ENCODE measurements around the gene NAV2. TPM values are rescaled to one million over a fixed set of nuclear protein-coding genes. Genes with fewer than 3 reads are reported as not detected.

Gene NAV2
- total RNA-seq, 1 donor from 2014 or later: 17.0 TPM

- no peak for ATAC-seq
Observed at GRCh38 chr11:19687392-19687791, 25.2 kb upstream of the NAV2 start.

GRCh38 chr11:19689281-19690000, 23.2 kb upstream of the NAV2 start:
- ATAC-seq: no peak

GRCh38 chr11:19690885-19691284, 21.8 kb upstream of the NAV2 start:
- peak; percentile 50 for ATAC-seq

- no peak for ATAC-seq
Observed at GRCh38 chr11:19691815-19692500, 20.7 kb upstream of the NAV2 start.

GRCh38 chr11:19693146-19693545, 19.5 kb upstream of the NAV2 start:
- ATAC-seq: no peak

- no peak for ATAC-seq
Observed at GRCh38 chr11:19694796-19695345, 17.8 kb upstream of the NAV2 start.

- no peak for ATAC-seq
Observed at GRCh38 chr11:19696073-19696472, 16.6 kb upstream of the NAV2 start.

GRCh38 chr11:19696904-19697303, 15.7 kb upstream of the NAV2 start:
- ATAC-seq: no peak

GRCh38 chr11:19697721-19698121, 14.9 kb upstream of the NAV2 start:
- ATAC-seq: no peak

GRCh38 chr11:19698493-19699292, 13.9 kb upstream of the NAV2 start:
- peak; percentile 78 for ATAC-seq

GRCh38 chr11:19701421-19701820, 11.2 kb upstream of the NAV2 start:
- no peak for ATAC-seq

GRCh38 chr11:19702620-19703019, 10.0 kb upstream of the NAV2 start:
- ATAC-seq: no peak

GRCh38 chr11:19703211-19703610, 9.4 kb upstream of the NAV2 start:
- ATAC-seq: no peak

GRCh38 chr11:19704213-19704612, 8.4 kb upstream of the NAV2 start:
- no peak for ATAC-seq

GRCh38 chr11:19705936-19706335, 6.7 kb upstream of the NAV2 start:
- ATAC-seq: no peak

GRCh38 chr11:19711911-19712280, 741 bp upstream of the NAV2 start:
- ATAC-seq: peak; percentile 50

- no peak for ATAC-seq
Observed at GRCh38 chr11:19713196-19714021, 772 bp downstream of the NAV2 start.

- ATAC-seq: no peak
Observed at GRCh38 chr11:19714022-19714386, 1.4 kb downstream of the NAV2 start.

- ATAC-seq: no peak
Observed at GRCh38 chr11:19714387-19715363, 2.0 kb downstream of the NAV2 start.

- no peak for ATAC-seq
Observed at GRCh38 chr11:19715373-19715772, 2.7 kb downstream of the NAV2 start.

- no peak for ATAC-seq
Observed at GRCh38 chr11:19718051-19718450, 5.4 kb downstream of the NAV2 start.
